Activated CD4-positive, alpha-beta T cell treated with anti-CD3 and anti-CD28 coated beads, Interleukin-2, amount 10 ng/mL, durations not matched to agents 24 days and 14 days (primary cell): Measurements from ENCODE around the gene MUC21. TPM values are rescaled to one million over a fixed set of nuclear protein-coding genes. Genes with fewer than 3 reads are reported as not detected.
A peak's percentile ranks its signal among the peaks of the same experiment; 100 is the strongest.
"Not testable (repeated sequence)": the region's sequence is repeated elsewhere in the genome, so short reads cannot be mapped to it uniquely, and the experiment has no call there.

ENCODE experiments used
- DNase-seq: peaks from one replicate; pipeline ENCODE4 v3.0.0; 2022
- H3K27ac Mint-ChIP-seq: one replicate; pipeline ENCODE4 v1.8.0; 2022; ENCODE audit warnings: mild to moderate bottlenecking, mixed read lengths
- H3K27me3 Mint-ChIP-seq: one replicate; pipeline ENCODE4 v1.8.0; 2022; ENCODE audit warnings: mixed read lengths
- H3K36me3 Mint-ChIP-seq: one replicate; pipeline ENCODE4 v1.8.0; 2022; ENCODE audit warnings: low read depth, mild to moderate bottlenecking, mixed read lengths
- H3K4me1 Mint-ChIP-seq: one replicate; pipeline ENCODE4 v1.8.0; 2021; ENCODE audit warnings: mixed read lengths
- H3K4me3 Mint-ChIP-seq: one replicate; pipeline ENCODE4 v1.8.0; 2022; ENCODE audit warnings: mild to moderate bottlenecking, moderate library complexity, mixed read lengths
- H3K9me3 Mint-ChIP-seq: one replicate; pipeline ENCODE4 v1.8.0; 2021; ENCODE audit warnings: mixed read lengths
- intact Hi-C: fragments of 100-400 bp; cut with micrococcal nuclease; formaldehyde crosslinking; loops from one replicate; pipeline ENCODE4 v1.15.1; 2023
- total RNA-seq: library from RNA; stranded (reverse); gene quantifications from 2 replicates; pipeline ENCODE4 v1.2.3, GENCODE V29; 2022

The MUC21 gene
- total RNA-seq, 1 donor from 2014 or later = not detected

- DNase-seq = peak; percentile 83
- peak overlapping the region; percentile 73 for H3K4me3 Mint-ChIP-seq
- peaks cover 12% of the 10 kb centered on the region for H3K9me3 Mint-ChIP-seq
- intact Hi-C loops = no loop called here
- no peaks in the 10 kb centered on the region for H3K36me3 Mint-ChIP-seq
- H3K4me1 Mint-ChIP-seq = peaks cover 12% of the 10 kb centered on the region
- H3K27me3 Mint-ChIP-seq = peaks cover 77% of the 10 kb centered on the region
- no peak overlapping the region for H3K27ac Mint-ChIP-seq
These were observed 28.0 kb upstream of the MUC21 start for GRCh38 chr6:30955367-30956042.

GRCh38 chr6:30957716-30958115 is 25.8 kb upstream of the MUC21 start:
- intact Hi-C loops = no loop called here
- Mint-ChIP-seq H3K36me3 (no peaks in the 10 kb centered on the region), H3K4me3 (no peak overlapping the region), H3K9me3 (no peaks in the 10 kb centered on the region), H3K27ac (no peak overlapping the region), H3K27me3 (peaks cover 64% of the 10 kb centered on the region), H3K4me1 (peaks cover 6% of the 10 kb centered on the region)
- DNase-seq = no peak

- Mint-ChIP-seq H3K4me1 (peaks cover 13% of the 10 kb centered on the region), H3K27ac (no peak overlapping the region), H3K27me3 (peaks cover 50% of the 10 kb centered on the region), H3K36me3 (no peaks in the 10 kb centered on the region), H3K9me3 (no peaks in the 10 kb centered on the region), H3K4me3 (no peak overlapping the region)
- intact Hi-C loops = no loop called here
- no peak for DNase-seq
These were observed 22.4 kb upstream of the MUC21 start for GRCh38 chr6:30960907-30961673.

- no peak overlapping the region for H3K27ac Mint-ChIP-seq
- intact Hi-C loops = no loop called here
- H3K27me3 Mint-ChIP-seq = peaks cover 45% of the 10 kb centered on the region
These were observed 20.8 kb upstream of the MUC21 start for GRCh38 chr6:30962716-30963115.

GRCh38 chr6:30963641-30964040 is 19.9 kb upstream of the MUC21 start:
- Mint-ChIP-seq H3K4me1 (peaks cover 15% of the 10 kb centered on the region), H3K27me3 (peaks cover 39% of the 10 kb centered on the region), H3K36me3 (no peaks in the 10 kb centered on the region), H3K9me3 (no peaks in the 10 kb centered on the region), H3K27ac (no peak overlapping the region), H3K4me3 (no peak overlapping the region)
- intact Hi-C loops = no loop called here
- no peak for DNase-seq

More at GRCh38 chr6:30962716-30963115, 20.8 kb upstream of the MUC21 start:
- no peak overlapping the region for H3K4me3 Mint-ChIP-seq
- H3K9me3 Mint-ChIP-seq = no peaks in the 10 kb centered on the region
- DNase-seq = no peak
- H3K36me3 Mint-ChIP-seq = no peaks in the 10 kb centered on the region
- H3K4me1 Mint-ChIP-seq = peaks cover 15% of the 10 kb centered on the region

GRCh38 chr6:30964075-30964474 is 19.4 kb upstream of the MUC21 start:
- peaks cover 15% of the 10 kb centered on the region for H3K4me1 Mint-ChIP-seq
- H3K36me3 Mint-ChIP-seq = no peaks in the 10 kb centered on the region
- no peak overlapping the region for H3K4me3 Mint-ChIP-seq
- DNase-seq = peak; percentile 69
- intact Hi-C loops = no loop called here
- no peak overlapping the region for H3K27ac Mint-ChIP-seq
- H3K9me3 Mint-ChIP-seq = no peaks in the 10 kb centered on the region
- peaks cover 38% of the 10 kb centered on the region for H3K27me3 Mint-ChIP-seq

- intact Hi-C loops = no loop called here
- Mint-ChIP-seq H3K27ac (no peak overlapping the region), H3K27me3 (peaks cover 33% of the 10 kb centered on the region), H3K36me3 (no peaks in the 10 kb centered on the region), H3K4me1 (peaks cover 15% of the 10 kb centered on the region), H3K9me3 (no peaks in the 10 kb centered on the region), H3K4me3 (no peak overlapping the region)
- DNase-seq = no peak
These were observed 18.3 kb upstream of the MUC21 start for GRCh38 chr6:30965140-30965601.

- no peak for DNase-seq
- Mint-ChIP-seq H3K27me3 (peaks cover 29% of the 10 kb centered on the region), H3K36me3 (no peaks in the 10 kb centered on the region), H3K4me1 (peaks cover 15% of the 10 kb centered on the region), H3K27ac (no peak overlapping the region), H3K4me3 (no peak overlapping the region), H3K9me3 (no peaks in the 10 kb centered on the region)
- intact Hi-C loops = no loop called here
These were observed 17.4 kb upstream of the MUC21 start for GRCh38 chr6:30966154-30966553.

- H3K9me3 Mint-ChIP-seq, H3K27ac Mint-ChIP-seq, intact Hi-C loops, H3K36me3 Mint-ChIP-seq, H3K4me3 Mint-ChIP-seq, DNase-seq, H3K4me1 Mint-ChIP-seq: not testable (repeated sequence)
- H3K27me3 Mint-ChIP-seq = peaks cover 37% of the 10 kb centered on the region
These were observed 14.3 kb upstream of the MUC21 start for GRCh38 chr6:30969171-30969570.

- intact Hi-C loops = no loop called here
- Mint-ChIP-seq H3K36me3 (no peaks in the 10 kb centered on the region), H3K27me3 (peaks cover 30% of the 10 kb centered on the region), H3K4me1 (peaks cover 2% of the 10 kb centered on the region), H3K4me3 (no peak overlapping the region), H3K27ac (no peak overlapping the region), H3K9me3 (no peaks in the 10 kb centered on the region)
- no peak for DNase-seq
These were observed 12.6 kb upstream of the MUC21 start for GRCh38 chr6:30970946-30971345.

- no peaks in the 10 kb centered on the region for H3K4me1 Mint-ChIP-seq
- peaks cover 25% of the 10 kb centered on the region for H3K27me3 Mint-ChIP-seq
- no peak overlapping the region for H3K4me3 Mint-ChIP-seq
- no peak for DNase-seq
- H3K36me3 Mint-ChIP-seq = no peaks in the 10 kb centered on the region
- H3K9me3 Mint-ChIP-seq = no peaks in the 10 kb centered on the region
- intact Hi-C loops = no loop called here
- no peak overlapping the region for H3K27ac Mint-ChIP-seq
These were observed 10.7 kb upstream of the MUC21 start for GRCh38 chr6:30972816-30973215.

GRCh38 chr6:30974490-30975252 is 8.8 kb upstream of the MUC21 start:
- no peak overlapping the region for H3K27ac Mint-ChIP-seq
- intact Hi-C loops = no loop called here
- H3K9me3 Mint-ChIP-seq = no peaks in the 10 kb centered on the region
- DNase-seq = no peak
- H3K27me3 Mint-ChIP-seq = peaks cover 37% of the 10 kb centered on the region
- no peaks in the 10 kb centered on the region for H3K36me3 Mint-ChIP-seq
- H3K4me3 Mint-ChIP-seq = no peak overlapping the region
- no peaks in the 10 kb centered on the region for H3K4me1 Mint-ChIP-seq

- Mint-ChIP-seq H3K9me3 (no peaks in the 10 kb centered on the region), H3K27ac (no peak overlapping the region), H3K27me3 (peaks cover 42% of the 10 kb centered on the region), H3K4me1 (peaks cover 2% of the 10 kb centered on the region), H3K4me3 (no peak overlapping the region), H3K36me3 (no peaks in the 10 kb centered on the region)
- intact Hi-C loops = no loop called here
- DNase-seq = no peak
These were observed 4.4 kb upstream of the MUC21 start for GRCh38 chr6:30979141-30979540.

GRCh38 chr6:30979690-30980089 is 3.8 kb upstream of the MUC21 start:
- no peaks in the 10 kb centered on the region for H3K9me3 Mint-ChIP-seq
- intact Hi-C loops = no loop called here
- H3K27ac Mint-ChIP-seq = no peak overlapping the region
- no peaks in the 10 kb centered on the region for H3K36me3 Mint-ChIP-seq
- peaks cover 2% of the 10 kb centered on the region for H3K4me1 Mint-ChIP-seq
- H3K4me3 Mint-ChIP-seq = no peak overlapping the region
- DNase-seq = no peak
- H3K27me3 Mint-ChIP-seq = peaks cover 42% of the 10 kb centered on the region
